Transverse colon (tissue), 4 donors: Measurements from ENCODE around the gene TTC16. TPM values are rescaled to one million over a fixed set of nuclear protein-coding genes. Genes with fewer than 3 reads are reported as not detected.

ENCODE experiments used
- DNase-seq: peaks from one replicate; pipeline ENCODE4 v3.0.0-alpha.2; 2019
- H3K27ac ChIP-seq, 4 donors: fragments of 200-600 bp; sonication (generic); 2 replicates each; pipeline ENCODE4 v1.5.1; 2016 to 2018; ENCODE audit warnings: inconsistent platforms in 4 of 4
- H3K27me3 ChIP-seq: fragments of 200-600 bp; sonication (generic); 2 replicates; pipeline ENCODE4 v1.5.1; 2017; ENCODE audit warnings: inconsistent platforms
- H3K36me3 ChIP-seq, 4 donors: fragments of 200-600 bp; sonication (generic); 2 replicates each; pipeline ENCODE4 v1.5.1; 2017 to 2019; ENCODE audit warnings: inconsistent platforms in 4 of 4
- H3K4me1 ChIP-seq, 4 donors: fragments of 200-600 bp; sonication (generic); 2 replicates each; pipeline ENCODE4 v1.5.1; 2017 to 2020; ENCODE audit warnings: inconsistent platforms in 4 of 4
- H3K4me3 ChIP-seq, 4 donors: fragments of 200-600 bp; sonication (generic); 1 replicate in 1 of 4; 2 replicates in 3 of 4; pipeline versions ENCODE4 v1.5.1 to v1.6.1; 2017 to 2019; ENCODE audit warnings: inconsistent platforms in 4 of 4
- H3K9me3 ChIP-seq, 2 donors: fragments of 200-600 bp; sonication (generic); 2 replicates each; pipeline ENCODE4 v1.5.1; 2017 to 2019; ENCODE audit warnings: inconsistent platforms in 2 of 2
- CTCF ChIP-seq, 5 experiments: fragments of 200-600 bp in 3 of 5; fragments of 450-650 bp in 2 of 5; sonication (generic) in 3 of 5; IDR thresholded peaks; 1 replicate in 2 of 5; 2 replicates in 3 of 5; pipeline ENCODE4 v1.5.1; 2016 to 2017; ENCODE audit warnings: antibody characterized with exemption in 5 of 5, inconsistent platforms in 3 of 5, mild to moderate bottlenecking in 2 of 5, moderate library complexity in 1 of 5
- EP300 ChIP-seq: sonication (generic); formaldehyde crosslinking; IDR thresholded peaks from one replicate; pipeline ENCODE4 v1.6.1; 2017; ENCODE audit warnings: antibody characterized with exemption, low read depth
- POLR2A ChIP-seq: fragments of 450-650 bp; IDR thresholded peaks from one replicate; pipeline ENCODE4 v1.6.1; 2016; ENCODE audit warnings: antibody characterized with exemption, mild to moderate bottlenecking, moderate library complexity
- POLR2AphosphoS5 ChIP-seq, 3 donors: sonication (generic); formaldehyde crosslinking; IDR thresholded peaks; one replicate each; pipeline ENCODE4 v1.6.1; 2016; ENCODE audit warnings: antibody characterized with exemption in 3 of 3
- WGBS, 2 donors: methylation state at CpG; one replicate each; pipeline ENCODE4 v1.1.5; 2018; ENCODE audit warnings: low coverage in 1 of 2; 5-methylcytosine and 5-hydroxymethylcytosine counted together
- in situ Hi-C, 4 donors: fragments of 200-750 bp; cut with MboI; loops; one replicate each; pipeline versions ENCODE4 v1.15.0 to v1.15.1; 2017; ENCODE audit warnings: low sequenced_read_pairs in 3 of 4, low pct_ligation_motif_present in 1 of 4, low pct_unique_long_range_greater_than_20kb in 1 of 4
- intact Hi-C: fragments of 100-400 bp; cut with DNase I; formaldehyde crosslinking; loops from one replicate; pipeline ENCODE4 v1.15.1; 2023; ENCODE audit warnings: low total_unique reads
- total RNA-seq, 4 donors: library from RNA; depleted of rRNA; stranded (reverse); fragments of >200 nt; gene quantifications; one replicate each; pipeline ENCODE4 v1.1.0, GENCODE V29; 2016

Gene TTC16
- total RNA-seq, 4 donors from 2014 or later = not detected

- WGBS, 2 donors = 95% methylated on average over 8 of the region's 10 CpGs; no CpG with 5 or more reads in 1 of the 2 donors
- Histone ChIP-seq H3K36me3 (no peaks in the 10 kb centered on the region), H3K27me3 (no peaks in the 10 kb centered on the region), H3K4me1 (peaks cover 7 to 19% (median 14%) of the 10 kb centered on the region in 4 donors), H3K9me3 (no peaks in the 10 kb centered on the region), H3K4me3 (no peak overlapping the region), H3K27ac (no peak overlapping the region)
- intact Hi-C loops (no loop called here), in situ Hi-C loops (no loop called here)
- TF ChIP-seq POLR2A (no peak), POLR2AphosphoS5 (IDR thresholded peaks at IDR 0.05) (no peak), EP300 (no peak), CTCF (IDR thresholded peaks at IDR 0.05) (no peak)
- no peak for DNase-seq
These were observed 3.0 kb upstream of the TTC16 start for GRCh38 chr9:127712867-127713266.

- H3K27ac ChIP-seq = no peak overlapping the region
- peak overlapping the region in 3 of 4 donors; percentile 51 to 77 (median 63) for H3K4me3 ChIP-seq
- in situ Hi-C loops = no loop called here
- H3K36me3 ChIP-seq = no peaks in the 10 kb centered on the region
- no peak for TF ChIP-seq EP300
- TF ChIP-seq CTCF (IDR thresholded peaks at IDR 0.05) = no peak
- TF ChIP-seq POLR2AphosphoS5 (IDR thresholded peaks at IDR 0.05) = no peak
- no peak for TF ChIP-seq POLR2A
- WGBS, 2 donors = 79% methylated on average over 19 of the region's 19 CpGs; no CpG with 5 or more reads in 1 of the 2 donors
- peaks cover 7 to 19% (median 14%) of the 10 kb centered on the region in 4 donors for H3K4me1 ChIP-seq
- DNase-seq = no peak
- no peaks in the 10 kb centered on the region for H3K27me3 ChIP-seq
- no peaks in the 10 kb centered on the region for H3K9me3 ChIP-seq
- intact Hi-C loops = no loop called here
These were observed 1.7 kb upstream of the TTC16 start for GRCh38 chr9:127714020-127714750.

GRCh38 chr9:127714951-127715469, 869 bp upstream of the TTC16 start:
- 1% methylated on average over 30 of the region's 44 CpGs; no CpG with 5 or more reads in 1 of the 2 donors for WGBS, 2 donors
- H3K27ac ChIP-seq = peak overlapping the region; percentile 82 to 94 (median 88)
- peak overlapping the region; percentile 49 to 77 (median 57) for H3K4me3 ChIP-seq
- DNase-seq = peak; percentile 57
- intact Hi-C loops = no loop called here
- H3K36me3 ChIP-seq = no peaks in the 10 kb centered on the region
- peaks cover 7 to 19% (median 14%) of the 10 kb centered on the region in 4 donors for H3K4me1 ChIP-seq
- in situ Hi-C loops = no loop called here
- TF ChIP-seq EP300 (no peak), POLR2AphosphoS5 (IDR thresholded peaks at IDR 0.05) (no peak), CTCF (IDR thresholded peaks at IDR 0.05) (no peak), POLR2A (no peak)
- no peaks in the 10 kb centered on the region for H3K27me3 ChIP-seq
- no peaks in the 10 kb centered on the region for H3K9me3 ChIP-seq

- WGBS, 2 donors = 75% methylated on average over 9 of the region's 9 CpGs; no CpG with 5 or more reads in 1 of the 2 donors
- H3K9me3 ChIP-seq = no peaks in the 10 kb centered on the region
- H3K4me1 ChIP-seq = peaks cover 7 to 19% (median 14%) of the 10 kb centered on the region in 4 donors
- TF ChIP-seq CTCF (IDR thresholded peaks at IDR 0.05) (no peak), EP300 (no peak), POLR2AphosphoS5 (IDR thresholded peaks at IDR 0.05) (no peak), POLR2A (no peak)
- intact Hi-C loops (no loop called here), in situ Hi-C loops (no loop called here)
- H3K27me3 ChIP-seq = no peaks in the 10 kb centered on the region
- peak overlapping the region in 1 of 4 donors; percentile 77 for H3K4me3 ChIP-seq
- H3K36me3 ChIP-seq = no peaks in the 10 kb centered on the region
- no peak for DNase-seq
- H3K27ac ChIP-seq = peak overlapping the region; percentile 82 to 94 (median 88)
These were observed 533 bp downstream of the TTC16 start for GRCh38 chr9:127716412-127716811.
